Esophagus squamous epithelium (tissue), 4 donors: ENCODE measurements around the gene PRSS35.

Experiments used
- CTCF ChIP-seq, 6 experiments: fragments of 450-650 bp in 4 of 6; fragments of 200-600 bp in 2 of 6; sonication (generic) in 2 of 6; IDR thresholded peaks; one replicate each; pipeline ENCODE4 v1.5.1; 2016 to 2019; ENCODE audit warnings: antibody characterized with exemption in 6 of 6, mild to moderate bottlenecking in 4 of 6, moderate library complexity in 4 of 6
- POLR2A ChIP-seq, 4 donors: fragments of 450-650 bp; IDR thresholded peaks; one replicate each; pipeline ENCODE4 v1.6.1; 2017; ENCODE audit warnings: antibody characterized with exemption in 4 of 4, mild to moderate bottlenecking in 4 of 4, moderate library complexity in 3 of 4

DNA sequence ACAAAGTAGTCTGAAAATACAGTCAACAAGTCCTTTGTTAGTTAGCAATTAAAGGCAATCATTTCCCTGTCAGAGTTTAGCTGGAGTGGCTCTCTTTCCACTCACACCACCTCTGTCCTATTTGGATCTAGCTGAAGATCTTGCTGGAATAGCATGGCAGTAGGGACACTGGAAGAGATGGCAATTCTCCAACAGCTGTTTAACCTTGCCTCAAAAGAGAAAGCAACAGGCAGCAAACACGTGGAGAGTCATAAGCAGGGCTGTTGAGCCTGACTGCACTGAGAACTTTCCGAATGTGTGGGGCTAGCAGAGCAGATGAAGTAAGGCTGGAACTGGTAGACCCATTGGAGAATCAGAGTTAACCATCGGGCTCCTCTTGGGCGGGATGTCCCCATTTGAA, 38.0 kb upstream of the PRSS35 start:
- TF ChIP-seq POLR2A (IDR thresholded peaks at IDR 0.05) (no peak), CTCF (IDR thresholded peaks at IDR 0.05) (no peak)
